GM18505 (cell line): ENCODE measurements around the gene AADACL4.
"Not testable (repeated sequence)": the region's sequence is repeated elsewhere in the genome, so short reads cannot be mapped to it uniquely, and the experiment has no call there.

Experiments used
- ATAC-seq: cut with Tn5 transposase; IDR thresholded peaks from one replicate; pipeline ENCODE4 v1.9.1; 2021; ENCODE audit not compliant: unreplicated experiment
- POLR2A ChIP-seq: IDR thresholded peaks from 4 replicates; pipeline ENCODE4 v1.6.1; 2011; ENCODE audit warnings: borderline replicate concordance; ENCODE audit not compliant: insufficient read depth, insufficient read length; ENCODE audit errors: extremely low read depth

Gene AADACL4

GRCh38 chr1:12644829-12645228, 944 bp downstream of the AADACL4 start:
- no peak for TF ChIP-seq POLR2A
- no peak for ATAC-seq

DNA sequence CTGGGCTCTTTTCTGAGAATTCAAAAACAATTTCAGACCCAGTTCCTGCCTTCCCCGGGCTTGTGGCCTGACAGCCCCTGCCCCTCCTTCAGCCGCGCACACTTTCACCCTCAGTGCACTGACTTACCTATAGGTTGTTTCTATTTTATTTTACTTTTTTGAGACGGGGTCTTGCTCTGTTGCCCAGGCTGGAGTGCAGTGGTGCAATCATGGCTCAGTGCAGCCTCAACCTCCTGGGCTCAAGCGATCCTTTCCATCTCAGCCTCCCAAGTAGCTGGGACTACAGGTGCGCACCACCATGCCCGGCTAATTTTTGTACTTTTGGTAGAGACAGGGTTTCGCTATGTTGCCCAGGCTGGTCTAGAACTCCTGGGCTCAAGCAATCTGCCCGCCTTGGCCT, 1.5 kb downstream of the AADACL4 start:
- ATAC-seq: not testable (repeated sequence)

DNA sequence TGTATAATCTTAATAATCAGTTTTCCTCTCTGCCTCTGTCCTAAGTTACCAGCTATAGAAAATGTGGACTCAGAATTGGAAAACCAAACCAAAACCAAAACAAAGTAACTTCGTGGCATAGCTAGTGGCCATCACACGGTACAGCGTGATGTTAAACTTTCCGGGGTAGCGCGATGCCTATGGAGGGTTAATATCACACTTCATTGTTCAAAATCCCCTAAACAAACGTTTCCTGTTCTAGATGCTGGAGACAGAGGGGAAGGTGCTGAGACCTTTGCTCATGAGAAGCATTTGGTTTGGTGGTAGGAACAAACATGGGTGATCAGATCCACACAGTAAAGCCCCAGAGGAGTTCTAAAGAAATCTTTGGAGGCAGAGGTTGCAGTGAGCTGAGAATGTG, 4.9 kb downstream of the AADACL4 start:
- ATAC-seq: no peak
- TF ChIP-seq POLR2A: no peak

GRCh38 chr1:12649971-12650421, 6.1 kb downstream of the AADACL4 start:
- ATAC-seq: no peak

GRCh38 chr1:12654004-12654567, 10.2 kb downstream of the AADACL4 start:
- no peak for TF ChIP-seq POLR2A
- ATAC-seq: no peak

More at GRCh38 chr1:12649971-12650421, 6.1 kb downstream of the AADACL4 start:
- no peak for TF ChIP-seq POLR2A

- no peak for ATAC-seq
- TF ChIP-seq POLR2A: no peak
Measured at GRCh38 chr1:12654657-12655056, 10.8 kb downstream of the AADACL4 start.

- ATAC-seq: no peak
- TF ChIP-seq POLR2A: no peak
Measured at GRCh38 chr1:12656575-12656974, 12.7 kb downstream of the AADACL4 start.

GRCh38 chr1:12657060-12657884, 13.4 kb downstream of the AADACL4 start:
- no peak for TF ChIP-seq POLR2A
- ATAC-seq: no peak

GRCh38 chr1:12657885-12658512, 14.1 kb downstream of the AADACL4 start:
- not testable (repeated sequence) for ATAC-seq

GRCh38 chr1:12658531-12659453, 14.9 kb downstream of the AADACL4 start:
- ATAC-seq: no peak
- TF ChIP-seq POLR2A: no peak

- TF ChIP-seq POLR2A: no peak
- ATAC-seq: no peak
Measured at GRCh38 chr1:12661606-12662219, 17.8 kb downstream of the AADACL4 start.

GRCh38 chr1:12662556-12662955, 18.7 kb downstream of the AADACL4 start:
- TF ChIP-seq POLR2A: no peak
- no peak for ATAC-seq

GRCh38 chr1:12665511-12665910, 21.6 kb downstream of the AADACL4 start:
- no peak for ATAC-seq
- TF ChIP-seq POLR2A: no peak
